ENCODE data around the gene CCDC142. TPM values are rescaled to one million over a fixed set of nuclear protein-coding genes. Genes with fewer than 3 reads are reported as not detected.

The CCDC142 gene
- total RNA-seq, 2 experiments from 2014 or later, result 3.7 to 5.8 TPM

DNA sequence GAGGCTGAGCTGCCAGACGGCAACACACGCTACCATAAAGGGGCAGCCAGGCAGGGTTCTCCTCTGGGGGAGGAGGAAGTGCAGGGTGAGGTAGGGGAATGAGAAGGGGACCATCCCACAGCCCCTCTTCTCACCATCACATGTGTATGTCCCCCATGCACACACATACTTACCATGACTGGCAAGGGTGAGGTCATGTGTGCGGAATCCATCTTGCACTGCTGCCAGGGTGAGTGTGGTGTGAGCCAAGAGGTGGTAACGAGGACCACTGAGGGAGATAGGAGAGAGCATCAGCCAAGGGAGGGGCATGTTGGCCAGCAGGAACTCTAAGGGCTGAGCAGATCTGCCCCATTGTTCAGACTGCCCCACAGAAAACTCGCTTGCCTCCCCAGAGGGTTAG, 54.1 kb downstream of the CCDC142 start:
- CTCF ChIA-PET, result interaction anchor here (1.7 kb wide), 1 partner anchor 179 kb away, joined by 4 read pairs; no protein-coding TSS in a partner anchor
- no peak overlapping the region for H3K4me3 Mint-ChIP-seq
- H3K27me3 Mint-ChIP-seq (ENCODE audit: low read depth), result no peaks in the 10 kb centered on the region
- no peak for DNase-seq
- intact Hi-C loops (cut with micrococcal nuclease), result no loop called here
- H3K36me3 Mint-ChIP-seq (ENCODE audit: low read depth), result no peaks in the 10 kb centered on the region
- no peaks in the 10 kb centered on the region for H3K9me3 Mint-ChIP-seq
- H3K4me1 Mint-ChIP-seq (ENCODE audit: low read depth), result no peaks in the 10 kb centered on the region
- no peak overlapping the region for H3K27ac Mint-ChIP-seq

GRCh38 chr2:74427551-74427950, 55.2 kb downstream of the CCDC142 start:
- H3K9me3 Mint-ChIP-seq, result no peaks in the 10 kb centered on the region
- no peak for DNase-seq
- CTCF ChIA-PET, result interaction anchor here (1.3 to 1.7 kb wide), 2 partner anchors 13 to 178 kb away, joined by 3 to 4 read pairs; no protein-coding TSS in a partner anchor
- no peak overlapping the region for H3K27ac Mint-ChIP-seq
- peaks cover 6% of the 10 kb centered on the region for H3K4me1 Mint-ChIP-seq (ENCODE audit: low read depth)
- intact Hi-C loops (cut with micrococcal nuclease), result no loop called here
- H3K36me3 Mint-ChIP-seq (ENCODE audit: low read depth), result no peaks in the 10 kb centered on the region
- H3K27me3 Mint-ChIP-seq (ENCODE audit: low read depth), result no peaks in the 10 kb centered on the region
- no peak overlapping the region for H3K4me3 Mint-ChIP-seq

GRCh38 chr2:74426181-74426758, 56.5 kb downstream of the CCDC142 start:
- Mint-ChIP-seq H3K36me3 (ENCODE audit: low read depth) (no peaks in the 10 kb centered on the region), H3K4me1 (ENCODE audit: low read depth) (peaks cover 13% of the 10 kb centered on the region), H3K9me3 (no peaks in the 10 kb centered on the region), H3K27me3 (ENCODE audit: low read depth) (no peaks in the 10 kb centered on the region), H3K27ac (no peak overlapping the region), H3K4me3 (no peak overlapping the region)
- no peak for DNase-seq
- intact Hi-C loops (cut with micrococcal nuclease), result no loop called here
- CTCF ChIA-PET, result interaction anchor here (1.3 kb wide), 1 partner anchor 14 kb away, joined by 3 read pairs; no protein-coding TSS in a partner anchor

DNA sequence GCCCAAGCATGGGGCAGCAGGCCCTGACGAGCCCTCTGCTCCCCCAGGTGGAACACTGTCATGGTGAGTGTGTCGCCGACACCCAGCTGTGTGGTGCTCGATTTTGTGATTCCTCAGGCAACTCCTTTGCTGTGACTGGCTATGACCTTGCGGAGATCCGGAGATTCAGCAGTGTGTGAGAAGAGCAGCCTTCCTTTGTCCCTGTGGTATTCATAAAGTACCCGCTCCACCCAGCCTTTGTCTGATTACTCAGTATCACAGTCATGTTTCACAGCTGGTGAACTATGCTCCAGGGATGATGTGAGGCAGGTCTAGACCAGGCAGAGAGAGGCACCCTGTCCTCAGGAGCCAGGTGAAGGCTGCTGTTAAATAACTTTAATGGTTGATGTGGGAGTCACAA, 57.3 kb downstream of the CCDC142 start:
- Mint-ChIP-seq H3K36me3 (ENCODE audit: low read depth) (no peaks in the 10 kb centered on the region), H3K27ac (no peak overlapping the region), H3K4me3 (no peak overlapping the region), H3K4me1 (ENCODE audit: low read depth) (peaks cover 17% of the 10 kb centered on the region), H3K27me3 (ENCODE audit: low read depth) (no peaks in the 10 kb centered on the region), H3K9me3 (no peaks in the 10 kb centered on the region)
- intact Hi-C loops (cut with micrococcal nuclease), result no loop called here
- CTCF ChIA-PET, result interaction anchor here (1.2 kb wide), 1 partner anchor 10 kb away, joined by 4 read pairs; no protein-coding TSS in a partner anchor
- no peak for DNase-seq

- Mint-ChIP-seq H3K9me3 (no peaks in the 10 kb centered on the region), H3K36me3 (ENCODE audit: low read depth) (no peaks in the 10 kb centered on the region), H3K27me3 (ENCODE audit: low read depth) (no peaks in the 10 kb centered on the region), H3K27ac (no peak overlapping the region), H3K4me3 (no peak overlapping the region), H3K4me1 (ENCODE audit: low read depth) (peaks cover 22% of the 10 kb centered on the region)
- intact Hi-C loops (cut with micrococcal nuclease), result no loop called here
- CTCF ChIA-PET, result interaction anchor here (1.2 kb wide), 1 partner anchor 11 kb away, joined by 4 read pairs; no protein-coding TSS in a partner anchor
- no peak for DNase-seq
Observed at GRCh38 chr2:74424995-74425406, 57.8 kb downstream of the CCDC142 start.

DNA sequence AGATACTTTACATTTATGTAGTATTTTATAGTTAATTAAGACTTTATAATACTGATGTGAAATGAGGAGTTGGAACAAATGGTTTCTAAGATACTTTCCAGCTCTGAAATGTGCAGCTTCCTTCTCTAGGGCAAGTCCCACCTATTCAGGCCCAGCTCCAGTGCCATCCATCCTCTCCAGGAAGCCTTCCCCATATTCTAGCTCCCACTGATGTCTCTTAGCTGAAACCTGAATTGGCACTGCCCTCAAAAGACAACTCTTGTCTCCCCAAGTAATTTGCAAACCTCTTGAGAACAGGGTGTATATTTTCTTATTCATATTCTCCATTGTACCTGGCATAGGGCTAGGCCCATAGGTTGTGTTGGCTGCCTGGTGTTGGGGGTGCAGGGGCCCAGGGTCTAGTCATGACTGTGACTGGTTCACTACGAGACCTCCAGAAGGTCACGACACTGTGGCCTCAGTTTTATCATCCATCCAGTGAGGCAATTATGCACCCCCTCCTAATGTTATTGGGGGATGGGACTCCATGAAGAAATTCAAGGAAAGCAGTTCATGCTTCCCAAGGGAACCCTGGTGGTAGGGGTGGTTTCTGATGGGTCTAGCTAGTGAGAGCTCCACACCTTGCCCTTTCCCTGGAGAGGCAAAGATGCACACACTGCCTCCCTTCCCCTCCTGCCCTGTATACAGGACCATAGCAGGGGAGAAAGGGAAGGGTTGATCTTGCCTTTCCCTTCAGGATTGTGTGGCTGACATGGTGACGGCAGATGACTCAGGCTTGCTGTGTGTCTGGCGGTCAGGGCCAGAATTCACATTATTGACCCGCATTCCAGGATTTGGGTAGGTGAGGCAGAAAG, 58.4 kb downstream of the CCDC142 start:
- H3K4me3 Mint-ChIP-seq, result no peak overlapping the region
- CTCF ChIA-PET, result interaction anchor here (1.2 kb wide), 1 partner anchor 11 kb away, joined by 4 read pairs; no protein-coding TSS in a partner anchor

More for the DNA sequence above, 58.4 kb downstream of the CCDC142 start:
- DNase-seq, result no peak
- peaks cover 24% of the 10 kb centered on the region for H3K4me1 Mint-ChIP-seq (ENCODE audit: low read depth)
- intact Hi-C loops (cut with micrococcal nuclease), result no loop called here
- H3K27me3 Mint-ChIP-seq (ENCODE audit: low read depth), result no peaks in the 10 kb centered on the region
- H3K9me3 Mint-ChIP-seq, result no peaks in the 10 kb centered on the region
- H3K27ac Mint-ChIP-seq, result no peak overlapping the region
- H3K36me3 Mint-ChIP-seq (ENCODE audit: low read depth), result no peaks in the 10 kb centered on the region

Other genes with a start within 250 kb of the CCDC142 start
- gene SLC4A5, start 139.6 kb downstream of the CCDC142 start, total RNA-seq, result 1 to 10 TPM; 1.1 to 2.3 TPM
- gene DCTN1, start 102.7 kb downstream of the CCDC142 start, total RNA-seq, result 10 to 100 TPM; 54.0 to 61.7 TPM
- 1 to 10 TPM; 2.6 to 3.4 TPM for gene C2orf81, start 61.4 kb downstream of the CCDC142 start, total RNA-seq
- 10 to 100 TPM; 67.2 to 70.8 TPM for gene WDR54, start 61.3 kb downstream of the CCDC142 start, total RNA-seq
- 1 to 10 TPM in 1 of 2 experiments, under 1 TPM in 1; 0.95 to 1.6 TPM for gene RTKN, start 41.1 kb downstream of the CCDC142 start, total RNA-seq
- 10 to 100 TPM; 26.5 to 28.3 TPM for gene INO80B, start 27.9 kb downstream of the CCDC142 start, total RNA-seq
- gene WBP1, start 24.6 kb downstream of the CCDC142 start, total RNA-seq, result 10 to 100 TPM; 39.4 to 40.0 TPM
- gene MOGS, start 17.6 kb downstream of the CCDC142 start, total RNA-seq, result 10 to 100 TPM; 38.8 to 39.1 TPM
- gene MRPL53, start 10.3 kb downstream of the CCDC142 start, total RNA-seq, result 100 to 1,000 TPM; 112 to 117 TPM
- 10 to 100 TPM; 29.5 to 30.6 TPM for gene TTC31, start 83 bp upstream of the CCDC142 start, total RNA-seq
- gene LBX2, start 16.6 kb upstream of the CCDC142 start, total RNA-seq, result under 1 TPM in 1 of 2 experiments, not detected in 1; 0.31 TPM
- gene PCGF1, start 24.7 kb upstream of the CCDC142 start, total RNA-seq, result 10 to 100 TPM; 21.1 to 24.4 TPM
- gene TLX2, start 31.5 kb upstream of the CCDC142 start, total RNA-seq, result under 1 TPM; 0.10 TPM
- gene DQX1, start 43.2 kb upstream of the CCDC142 start, total RNA-seq, result under 1 TPM; 0.10 to 0.45 TPM
- 10 to 100 TPM; 77.4 to 78.5 TPM for gene AUP1, start 46.7 kb upstream of the CCDC142 start, total RNA-seq
- 10 to 100 TPM; 39.0 to 39.7 TPM for gene HTRA2, start 46.9 kb upstream of the CCDC142 start, total RNA-seq
- gene LOXL3, start 70.9 kb upstream of the CCDC142 start, total RNA-seq, result under 1 TPM; 0.35 to 0.41 TPM
- 10 to 100 TPM; 12.3 to 13.2 TPM for gene DOK1, start 71.7 kb upstream of the CCDC142 start, total RNA-seq
- under 1 TPM in 1 of 2 experiments, not detected in 1; 0.10 TPM for gene M1AP, start 165.3 kb upstream of the CCDC142 start, total RNA-seq
- 1 to 10 TPM; 4.3 to 5.3 TPM for gene SEMA4F, start 171.2 kb upstream of the CCDC142 start, total RNA-seq

Measured in activated naive CD4-positive, alpha-beta T cell treated with anti-CD3 and anti-CD28 coated beads for 36 hours (primary cell).